ENCODE data around the gene AKR1C1. TPM values are rescaled to one million over a fixed set of nuclear protein-coding genes. Genes with fewer than 3 reads are reported as not detected.
"Not testable (repeated sequence)": the region's sequence is repeated elsewhere in the genome, so short reads cannot be mapped to it uniquely, and the experiment has no call there.

AKR1C1 gene
- total RNA-seq, 1 donor from 2014 or later: 379 TPM

- no peak for DNase-seq (ENCODE audit: low spot score)
- peak; percentile 47 for ATAC-seq
These were observed 16.1 kb upstream of the AKR1C1 start for GRCh38 chr10:4947039-4947634.

GRCh38 chr10:4947635-4948596, 15.3 kb upstream of the AKR1C1 start:
- ATAC-seq (peak; percentile 73), DNase-seq (ENCODE audit: low spot score) (peak; percentile 72)

DNA sequence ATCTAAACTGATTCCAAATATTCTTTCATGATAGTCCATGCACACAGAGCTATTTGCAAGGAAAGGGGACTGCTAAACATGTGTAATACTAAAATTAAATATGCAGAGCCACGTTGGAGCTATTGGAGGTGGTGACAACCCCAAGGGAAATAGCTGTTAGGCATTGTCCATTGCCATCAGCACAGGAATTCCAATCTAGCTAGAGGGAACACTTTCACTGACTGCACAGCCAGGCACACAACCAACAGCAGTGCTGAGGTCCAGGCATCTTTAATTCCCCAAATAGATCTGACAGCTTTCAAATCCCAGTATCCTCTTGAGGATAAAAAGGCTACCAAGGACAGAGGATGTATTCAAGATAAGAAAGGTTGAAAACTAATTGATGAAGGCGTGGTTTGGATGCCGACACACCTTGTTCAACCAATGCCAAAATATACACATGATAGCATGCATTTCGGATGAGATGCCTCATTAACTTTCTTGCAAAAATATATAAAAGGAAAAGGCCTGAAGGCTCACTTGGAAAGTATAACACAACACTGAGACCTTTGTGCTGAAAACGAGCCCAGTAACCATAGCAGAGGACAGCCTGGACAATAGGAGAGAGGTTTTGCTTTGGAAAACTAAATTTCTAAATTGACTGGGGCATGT, 11.6 kb upstream of the AKR1C1 start:
- DNase-seq (ENCODE audit: low spot score); ATAC-seq: not testable (repeated sequence)

DNA sequence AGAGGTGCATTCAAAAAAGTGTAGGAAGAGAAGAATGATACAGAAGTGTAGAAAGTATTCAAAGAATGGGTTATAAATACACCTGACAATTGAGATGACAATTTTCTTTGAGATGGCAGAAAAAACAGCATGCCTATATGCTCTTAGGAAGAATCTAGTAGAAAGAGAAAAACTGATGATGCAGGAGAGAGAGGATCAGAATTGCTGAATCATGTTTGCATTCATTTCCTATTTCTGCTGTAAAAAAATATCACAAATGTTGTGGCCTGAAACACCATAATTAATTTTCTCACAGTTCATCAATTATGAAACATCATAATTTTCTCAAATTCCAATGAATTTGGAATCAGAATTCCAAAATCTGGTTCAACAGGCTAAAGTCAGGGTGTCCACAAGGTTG, 9.8 kb upstream of the AKR1C1 start:
- no peak for DNase-seq (ENCODE audit: low spot score)
- no peak for ATAC-seq

DNA sequence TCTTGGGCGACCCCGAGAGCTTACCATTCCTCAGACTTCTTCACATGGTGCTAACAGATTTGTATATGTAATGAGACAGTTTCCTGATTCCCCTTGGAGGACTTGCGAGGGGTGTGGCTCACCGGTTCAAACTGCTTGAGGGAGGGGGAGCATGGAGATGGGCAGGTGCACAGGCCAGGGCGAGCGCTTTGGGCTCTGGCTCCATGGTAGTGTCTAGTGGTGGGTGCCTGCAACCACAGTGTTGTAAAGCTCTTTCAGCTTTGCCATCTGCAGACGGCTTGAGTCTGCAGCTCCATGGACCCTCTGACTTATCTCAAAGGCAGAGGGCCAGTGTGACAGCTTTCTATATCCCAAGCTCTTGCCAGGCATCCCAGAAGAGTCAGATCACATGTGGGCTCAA, 7.1 kb upstream of the AKR1C1 start:
- ATAC-seq; DNase-seq (ENCODE audit: low spot score): not testable (repeated sequence)

GRCh38 chr10:4956955-4957645, 6.1 kb upstream of the AKR1C1 start:
- not testable (repeated sequence) for DNase-seq (ENCODE audit: low spot score)
- peak; percentile 90 for ATAC-seq

DNA sequence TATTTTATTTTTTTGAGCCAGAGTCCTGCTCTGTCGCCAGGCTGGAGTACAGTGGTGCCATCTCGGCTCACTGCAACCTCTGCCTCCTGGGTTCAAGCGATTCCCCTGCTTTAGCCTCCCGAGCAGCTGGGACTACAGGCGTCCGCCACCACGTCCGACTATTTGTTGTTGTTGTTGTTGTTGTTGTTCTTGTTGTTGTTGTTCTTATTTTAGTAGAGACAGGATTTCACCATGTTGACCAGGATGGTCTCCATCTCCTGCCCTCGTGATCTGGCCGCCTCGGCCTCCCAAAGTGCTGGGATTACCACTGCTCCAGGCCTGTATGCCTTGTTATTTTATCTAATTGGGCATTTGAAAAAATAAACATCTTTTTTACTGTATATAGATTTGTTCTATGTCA, 1.7 kb upstream of the AKR1C1 start:
- DNase-seq (ENCODE audit: low spot score); ATAC-seq: not testable (repeated sequence)

DNA sequence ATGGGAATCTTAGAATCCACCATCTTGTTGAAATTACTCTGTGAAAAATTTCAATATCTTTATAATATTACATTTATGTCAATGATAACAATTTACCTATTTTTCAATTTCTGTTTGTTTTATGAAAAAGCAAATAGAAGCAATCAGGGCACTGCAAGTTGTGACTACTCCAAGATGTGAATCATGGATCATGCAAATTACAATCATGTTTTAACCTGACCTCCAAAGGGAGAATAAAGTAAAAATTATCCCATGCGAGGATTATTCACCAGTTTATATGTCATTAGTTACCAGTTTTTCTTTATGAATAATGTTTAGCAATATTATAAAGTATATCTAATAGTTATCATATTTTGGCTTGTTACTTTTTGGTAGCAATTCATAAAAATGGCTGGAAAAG, 907 bp upstream of the AKR1C1 start:
- DNase-seq (ENCODE audit: low spot score); ATAC-seq: not testable (repeated sequence)

- peak; percentile 23 for ATAC-seq
- not testable (repeated sequence) for DNase-seq (ENCODE audit: low spot score)
These were observed 570 bp downstream of the AKR1C1 start for GRCh38 chr10:4963815-4964154.

DNA sequence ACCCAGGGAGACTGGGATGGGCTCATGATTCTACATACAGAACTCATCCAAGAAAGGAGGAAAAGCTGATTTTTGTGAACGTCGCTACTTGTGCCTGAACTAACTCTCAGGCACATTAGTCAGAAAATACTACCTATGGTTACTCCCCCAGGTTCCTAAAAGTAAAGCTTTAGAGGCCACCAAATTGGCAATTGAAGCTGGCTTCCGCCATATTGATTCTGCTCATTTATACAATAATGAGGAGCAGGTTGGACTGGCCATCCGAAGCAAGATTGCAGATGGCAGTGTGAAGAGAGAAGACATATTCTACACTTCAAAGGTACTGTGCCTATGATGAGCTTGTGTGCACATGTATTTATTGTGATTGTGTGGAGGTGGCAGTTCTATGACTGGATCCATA, 2.5 kb downstream of the AKR1C1 start:
- ATAC-seq; DNase-seq (ENCODE audit: low spot score): not testable (repeated sequence)

DNA sequence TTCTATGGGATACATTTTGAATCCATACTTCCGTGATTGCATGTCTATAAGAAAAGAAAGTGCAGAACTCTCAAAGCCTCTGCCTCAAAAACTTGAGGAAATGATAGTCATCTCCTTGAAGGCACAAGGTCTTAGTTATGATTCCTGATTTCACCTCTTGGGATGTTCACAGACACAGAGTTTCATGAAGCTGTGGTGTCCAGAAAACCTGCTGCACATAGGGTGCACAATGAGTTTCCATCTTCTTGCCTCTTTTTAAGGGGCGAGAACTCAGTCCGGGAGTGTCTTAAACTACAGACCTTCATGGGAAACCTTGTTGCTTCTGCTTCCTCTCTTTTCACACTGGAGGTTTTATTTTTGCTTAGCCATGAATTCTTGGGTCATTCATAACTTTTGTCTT, 4.0 kb downstream of the AKR1C1 start:
- ATAC-seq; DNase-seq (ENCODE audit: low spot score): not testable (repeated sequence)

DNA sequence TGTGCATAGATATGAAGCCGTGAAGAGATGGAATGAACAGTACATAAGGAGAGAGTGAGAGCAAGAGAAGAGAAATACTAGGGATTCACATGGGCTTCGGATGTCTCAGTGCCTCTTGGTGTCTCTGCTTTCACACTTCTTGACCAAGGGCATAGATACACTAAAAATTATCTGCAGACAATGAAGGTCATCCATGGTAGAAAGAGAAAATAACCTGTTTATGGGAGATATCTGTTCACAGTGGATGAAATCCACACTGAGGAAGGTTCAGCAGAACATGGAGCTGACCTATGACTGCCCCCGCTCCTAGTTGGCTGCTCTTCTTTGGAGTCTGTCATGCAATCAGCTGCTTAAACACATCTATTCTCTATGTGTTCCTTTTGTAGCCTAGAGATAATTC, 6.1 kb downstream of the AKR1C1 start:
- DNase-seq (ENCODE audit: low spot score): not testable (repeated sequence)
- ATAC-seq: peak; percentile 19

GRCh38 chr10:4970362-4970761, 7.1 kb downstream of the AKR1C1 start:
- not testable (repeated sequence) for ATAC-seq; DNase-seq (ENCODE audit: low spot score)

DNA sequence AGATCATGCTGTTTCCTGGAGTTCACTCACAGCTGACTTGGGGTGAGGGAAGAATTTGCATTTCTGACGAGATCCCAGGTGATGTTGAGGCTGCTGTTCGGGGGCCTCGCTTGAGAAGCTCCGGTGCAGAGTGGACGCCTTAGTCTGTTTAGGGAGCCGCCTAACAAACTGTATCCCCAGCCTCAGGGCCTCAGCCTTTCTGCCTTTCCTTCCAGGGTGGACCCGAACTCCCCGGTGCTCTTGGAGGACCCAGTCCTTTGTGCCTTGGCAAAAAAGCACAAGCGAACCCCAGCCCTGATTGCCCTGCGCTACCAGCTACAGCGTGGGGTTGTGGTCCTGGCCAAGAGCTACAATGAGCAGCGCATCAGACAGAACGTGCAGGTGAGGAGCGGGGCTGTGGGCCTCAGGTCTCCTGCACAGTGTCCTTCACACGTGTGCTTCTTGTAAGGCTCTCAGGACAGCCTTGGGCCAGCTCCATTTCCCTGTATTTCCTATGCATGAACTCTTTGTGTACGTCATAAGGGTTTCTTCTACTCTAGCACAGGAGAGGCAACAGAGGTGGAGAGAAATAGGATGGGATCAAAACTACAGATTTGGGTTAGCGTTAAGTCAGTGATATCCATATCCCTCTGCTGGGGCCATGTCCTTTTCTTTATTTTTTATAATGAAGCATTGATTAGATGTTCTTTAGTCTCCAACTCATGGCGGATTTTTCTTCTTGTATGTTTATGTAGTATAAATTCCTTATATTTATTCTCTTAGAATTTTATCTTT, 9.3 kb downstream of the AKR1C1 start:
- DNase-seq (ENCODE audit: low spot score): not testable (repeated sequence)
- ATAC-seq: peak; percentile 7

DNA sequence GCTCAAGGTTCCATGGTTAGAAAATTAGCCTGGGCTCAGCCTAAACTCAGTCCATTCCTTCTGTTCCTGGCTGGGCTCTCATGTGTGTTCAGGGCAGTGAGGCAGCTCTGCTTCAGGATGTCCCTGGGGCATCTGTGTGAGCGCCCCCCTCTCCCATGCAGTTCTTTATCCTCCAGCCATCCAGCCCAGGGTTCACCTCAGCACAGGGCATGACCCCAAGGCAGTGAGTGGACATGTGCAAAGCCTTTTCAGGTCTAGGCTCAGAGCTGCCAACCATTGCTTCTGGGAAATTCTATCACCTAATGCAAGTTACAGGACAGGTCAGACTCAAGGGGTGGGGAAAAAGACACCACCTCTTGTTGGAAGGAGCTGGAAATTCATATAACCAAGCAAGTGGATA, 10.1 kb downstream of the AKR1C1 start:
- not testable (repeated sequence) for DNase-seq (ENCODE audit: low spot score)
- ATAC-seq: peak; percentile 51

DNA sequence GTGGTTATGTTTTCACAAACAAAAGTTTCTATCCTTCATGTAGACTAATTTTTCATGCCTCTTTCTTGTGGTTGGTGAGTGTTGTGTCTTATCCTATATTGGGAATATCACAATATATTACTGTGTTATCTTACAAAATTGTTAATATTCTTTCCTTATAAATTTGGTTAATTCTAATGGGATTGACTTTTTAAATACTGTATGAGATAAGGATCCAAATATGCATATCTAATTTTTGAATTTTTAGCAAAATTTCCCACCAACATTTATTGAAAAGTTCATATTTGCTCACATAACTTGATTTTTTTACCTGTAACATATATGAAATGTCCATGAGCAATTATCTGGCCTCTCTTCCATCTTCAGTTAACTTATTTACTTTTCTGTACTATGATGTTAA, 11.2 kb downstream of the AKR1C1 start:
- ATAC-seq; DNase-seq (ENCODE audit: low spot score): not testable (repeated sequence)

GRCh38 chr10:4977025-4977424, 13.8 kb downstream of the AKR1C1 start:
- DNase-seq (ENCODE audit: low spot score) (no peak), ATAC-seq (no peak)

DNA sequence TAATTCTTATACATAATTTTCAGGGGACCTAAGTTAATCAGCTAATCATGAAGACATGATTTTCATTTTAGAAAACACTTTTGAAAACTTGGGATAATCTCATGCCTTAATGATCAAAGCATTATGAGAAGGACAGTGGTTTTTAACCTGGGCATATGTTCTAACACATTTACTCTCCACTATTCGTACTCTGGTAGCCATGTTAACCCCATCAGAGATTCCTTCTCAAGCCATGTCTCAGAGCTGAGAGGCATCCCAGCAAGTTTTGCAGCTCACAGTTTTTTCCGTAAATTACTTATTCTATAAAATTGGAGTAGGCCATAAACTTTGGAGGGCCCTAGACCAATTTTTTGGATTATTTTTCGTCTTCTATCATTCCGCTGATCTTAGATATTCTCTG, 15.7 kb downstream of the AKR1C1 start:
- no peak for ATAC-seq

GRCh38 chr10:4980793-4981192, 17.6 kb downstream of the AKR1C1 start:
- DNase-seq (ENCODE audit: low spot score) (no peak), ATAC-seq (no peak)

More for the DNA sequence above, 15.7 kb downstream of the AKR1C1 start:
- no peak for DNase-seq (ENCODE audit: low spot score)

Measured in left lobe of liver (tissue), 2 donors.